HG03520 (cell line): ENCODE results near the gene PRDM2.

Source experiments
- ATAC-seq: cut with Tn5 transposase; IDR thresholded peaks from one replicate; pipeline ENCODE4 v1.9.1; 2021; ENCODE audit warnings: mild to moderate bottlenecking, moderate library complexity; ENCODE audit not compliant: unreplicated experiment

The PRDM2 gene

DNA sequence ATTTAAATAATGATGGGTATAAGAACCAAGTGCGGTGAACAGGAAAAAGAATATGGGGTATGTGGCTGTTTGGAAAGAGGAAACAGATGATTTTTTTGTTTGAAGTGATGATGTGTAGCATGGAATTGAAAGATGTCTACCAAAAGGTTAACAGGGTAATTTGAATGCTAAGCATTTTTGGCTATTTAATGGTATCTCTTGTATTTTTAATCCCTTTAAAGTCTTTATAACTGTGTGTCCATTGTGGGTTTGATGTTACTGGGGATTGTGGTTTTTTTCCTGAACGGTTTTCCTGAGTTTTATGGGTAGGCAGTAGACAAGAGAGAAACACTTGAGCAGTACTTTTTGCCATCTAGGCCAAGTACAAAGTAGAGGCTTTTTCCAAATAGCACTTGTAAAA lies 63.2 kb downstream of the PRDM2 start:
- no peak for ATAC-seq

DNA sequence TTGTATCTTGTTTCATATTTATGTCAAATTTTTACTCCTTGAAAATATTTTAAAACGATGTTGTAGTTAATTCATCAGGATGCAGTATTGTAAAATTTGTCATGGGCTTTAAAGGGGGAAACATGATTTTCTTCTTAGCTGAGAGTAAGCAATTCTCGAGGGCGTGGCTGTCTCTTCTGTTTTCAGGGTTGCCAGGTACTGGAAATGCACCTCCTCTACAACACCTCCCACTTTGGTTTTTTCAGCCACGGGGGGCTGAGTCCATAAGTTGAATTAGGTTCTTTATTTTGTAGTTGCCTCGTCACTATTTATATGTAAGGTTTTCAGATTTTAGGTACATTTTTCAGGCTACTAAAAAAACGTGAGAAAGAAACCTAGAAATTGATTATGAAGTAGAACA lies 64.0 kb downstream of the PRDM2 start:
- no peak for ATAC-seq

DNA sequence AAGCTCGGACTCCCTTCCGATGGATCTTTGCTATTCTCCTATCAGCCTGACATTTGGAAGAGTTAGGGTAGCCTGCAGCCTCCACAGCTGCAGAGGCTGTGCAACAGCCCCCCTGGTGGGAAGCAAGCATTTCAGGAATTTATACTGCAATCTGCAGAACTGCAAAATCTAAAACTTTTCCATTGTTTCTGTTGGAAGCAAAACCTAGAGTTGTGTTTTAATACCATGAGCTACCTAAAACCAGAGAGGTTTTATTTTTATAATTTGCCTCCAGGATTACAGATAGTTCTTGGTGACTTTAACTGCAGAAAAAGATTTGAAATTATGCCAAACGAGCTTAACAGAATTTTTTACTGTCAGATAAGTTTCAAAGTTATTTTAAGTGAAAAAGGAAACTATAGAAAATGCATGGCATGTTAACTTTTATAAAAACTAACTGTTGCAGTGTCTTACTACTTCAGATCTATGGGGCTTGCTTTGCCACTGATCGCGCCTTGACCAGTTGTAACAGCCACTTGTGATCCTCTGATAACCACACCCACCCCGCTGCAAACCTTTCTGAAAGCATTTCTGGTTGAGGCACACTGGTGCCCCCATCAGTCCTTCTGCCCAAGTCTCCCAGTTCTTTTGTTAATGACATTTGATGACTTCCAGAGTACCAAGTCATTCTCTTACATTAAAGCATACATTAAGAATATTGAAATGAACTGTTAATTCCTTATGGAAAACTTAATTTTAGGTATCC lies 64.8 kb downstream of the PRDM2 start:
- ATAC-seq, result no peak

DNA sequence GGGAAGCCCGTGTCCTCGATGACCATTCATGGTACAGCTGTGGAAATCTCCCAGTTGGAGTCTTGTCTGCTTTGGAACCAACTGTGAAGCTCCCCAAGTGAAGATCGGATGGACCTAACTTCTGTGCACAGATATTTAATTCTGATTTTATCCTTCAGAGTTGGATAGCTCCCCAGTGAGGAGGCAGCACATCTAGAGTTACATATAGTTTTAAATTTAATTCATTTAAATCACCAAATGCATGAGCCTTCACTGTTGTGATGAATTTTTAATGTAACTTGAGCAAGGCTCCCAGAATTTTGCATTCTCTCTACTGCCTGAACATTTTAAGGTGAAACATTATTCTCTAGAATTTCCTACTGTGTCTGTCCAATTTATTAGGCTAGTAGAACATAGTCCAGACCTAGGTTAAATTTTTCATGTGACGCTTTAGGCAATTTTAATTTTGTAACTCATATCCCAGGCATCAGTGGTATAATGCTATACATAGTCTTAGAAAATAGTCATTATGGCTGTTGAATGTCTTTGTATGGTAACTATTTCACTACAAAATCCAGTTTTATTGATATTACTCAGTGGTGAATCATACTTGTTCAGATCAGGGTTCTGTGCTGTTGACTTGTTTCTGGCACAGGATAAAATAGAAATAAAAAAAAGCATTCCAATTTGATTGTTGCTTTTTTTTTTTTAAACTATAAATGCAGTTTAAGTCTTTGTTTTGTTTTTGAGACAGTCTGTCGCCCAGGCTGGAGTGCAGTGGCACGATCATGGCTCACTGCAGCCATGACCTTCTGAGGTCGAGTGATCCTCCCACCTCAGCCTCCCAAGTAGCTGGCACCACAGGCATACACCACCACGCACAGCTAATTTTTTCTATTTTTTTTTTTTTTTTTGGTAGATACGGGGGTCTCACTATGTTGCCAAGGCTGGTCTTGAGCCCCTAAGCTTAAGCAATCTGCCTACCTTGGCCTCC lies 66.9 kb downstream of the PRDM2 start:
- ATAC-seq, result no peak

DNA sequence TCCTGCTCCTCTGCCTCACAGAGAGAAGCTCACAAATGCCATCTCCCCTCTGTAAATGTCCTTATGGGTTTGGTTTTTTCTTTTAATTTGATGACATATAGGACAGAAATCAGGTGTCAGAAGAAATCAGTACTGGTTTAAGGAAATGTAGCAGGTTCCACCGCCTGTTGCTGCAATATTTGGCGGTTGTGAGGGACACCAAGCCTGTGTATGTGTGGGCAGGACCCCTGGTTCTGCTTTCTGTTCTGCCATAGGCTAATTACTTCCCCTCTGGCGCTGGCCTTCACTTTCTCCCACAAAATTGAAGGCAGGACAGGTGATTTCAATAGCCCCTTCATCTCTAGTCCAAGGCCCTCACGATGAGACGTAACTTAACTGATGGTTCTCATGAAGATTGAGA lies 69.2 kb downstream of the PRDM2 start:
- no peak for ATAC-seq

DNA sequence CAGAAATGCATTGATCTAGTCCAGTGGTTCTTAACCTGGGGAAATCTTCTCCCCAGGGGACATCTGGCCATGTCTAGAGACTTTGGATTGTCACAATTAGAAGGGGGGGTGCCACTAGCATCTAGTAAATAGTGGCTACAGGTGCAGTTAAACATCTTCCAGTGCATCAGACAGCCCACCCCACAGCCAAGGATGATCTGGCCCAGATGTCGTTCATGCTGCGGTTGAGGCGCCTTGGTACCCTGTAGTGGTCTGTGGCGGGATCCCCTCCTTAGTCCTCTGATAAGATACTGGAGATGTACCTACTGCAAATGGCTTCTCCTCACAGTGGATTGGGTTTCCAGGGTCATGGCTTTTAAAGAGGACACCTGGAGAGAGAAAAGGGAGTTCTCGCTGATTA lies 69.8 kb downstream of the PRDM2 start:
- no peak for ATAC-seq

DNA sequence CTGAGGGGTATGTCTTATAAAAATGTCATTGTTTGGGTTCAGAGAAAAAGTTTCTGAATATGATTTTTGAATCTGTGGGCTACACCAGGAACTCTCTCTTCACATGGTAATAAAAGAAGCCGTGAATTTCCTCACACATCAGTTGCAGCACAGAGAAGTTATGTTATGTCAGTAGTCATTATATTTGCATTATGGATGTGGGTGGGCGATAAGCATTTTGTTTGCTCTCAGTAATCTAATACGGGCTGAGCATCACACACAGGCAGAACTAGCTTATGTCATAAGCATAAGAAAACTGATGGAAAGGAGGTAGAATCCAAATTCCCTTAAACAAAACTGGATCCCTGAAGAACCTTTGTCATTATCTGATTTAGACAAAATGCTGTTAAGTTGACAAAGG lies 70.8 kb downstream of the PRDM2 start:
- ATAC-seq, result no peak

DNA sequence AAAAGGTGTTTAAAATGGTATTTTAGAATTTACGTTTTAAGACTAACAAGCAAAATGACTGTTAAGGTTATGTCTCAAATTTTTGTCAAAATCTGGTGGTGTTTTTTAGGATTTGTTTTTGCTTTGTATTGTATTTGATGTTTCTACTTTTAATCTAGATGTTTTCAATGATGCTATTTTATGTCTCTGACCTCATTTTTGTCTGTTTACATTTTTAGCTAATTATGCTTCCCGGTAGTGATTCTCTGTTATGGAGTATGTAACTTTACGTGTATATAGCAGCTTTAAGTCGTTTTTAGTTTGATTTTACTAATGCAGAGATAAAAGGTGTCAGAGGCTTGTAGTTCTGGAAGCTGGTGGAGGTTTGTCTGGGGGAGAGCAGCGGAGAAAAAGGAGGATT lies 71.8 kb downstream of the PRDM2 start:
- no peak for ATAC-seq

DNA sequence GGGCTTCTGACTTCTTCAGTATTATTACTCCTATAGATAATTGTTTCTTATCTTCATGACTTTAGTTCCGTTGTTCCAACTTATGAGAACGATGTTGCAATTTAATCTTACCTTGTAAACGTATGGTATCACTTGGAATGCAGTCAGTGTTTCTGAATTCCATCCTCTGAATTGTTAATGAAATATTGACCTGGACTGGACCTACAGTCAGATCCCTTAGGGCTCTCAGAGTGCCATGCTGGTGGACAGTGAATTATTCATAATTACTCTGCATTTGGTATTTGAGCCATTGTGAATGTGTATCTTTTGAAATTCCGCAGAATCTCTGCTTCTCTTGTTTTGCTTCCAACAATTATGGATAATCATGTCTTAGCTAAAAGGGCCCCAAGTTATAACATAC lies 72.3 kb downstream of the PRDM2 start:
- no peak for ATAC-seq

DNA sequence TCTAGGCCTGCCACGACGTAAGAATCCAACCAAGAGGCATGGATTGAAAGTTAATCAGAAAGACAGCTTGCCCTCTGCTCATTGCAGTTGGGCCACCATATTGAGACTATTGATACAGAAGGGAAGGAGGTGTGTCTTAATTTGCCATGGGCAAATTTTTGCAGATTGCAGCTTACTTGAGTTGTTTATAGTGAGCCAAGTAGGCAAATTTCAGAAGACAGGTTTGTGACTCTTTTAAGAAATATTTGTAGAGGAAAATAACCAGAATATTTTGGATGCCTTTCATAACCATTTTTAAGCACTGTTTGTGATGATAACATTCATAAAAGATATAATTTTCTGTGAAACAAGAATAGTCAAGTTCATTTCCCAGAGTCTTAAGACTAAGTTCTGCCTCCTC lies 74.1 kb downstream of the PRDM2 start:
- no peak for ATAC-seq

DNA sequence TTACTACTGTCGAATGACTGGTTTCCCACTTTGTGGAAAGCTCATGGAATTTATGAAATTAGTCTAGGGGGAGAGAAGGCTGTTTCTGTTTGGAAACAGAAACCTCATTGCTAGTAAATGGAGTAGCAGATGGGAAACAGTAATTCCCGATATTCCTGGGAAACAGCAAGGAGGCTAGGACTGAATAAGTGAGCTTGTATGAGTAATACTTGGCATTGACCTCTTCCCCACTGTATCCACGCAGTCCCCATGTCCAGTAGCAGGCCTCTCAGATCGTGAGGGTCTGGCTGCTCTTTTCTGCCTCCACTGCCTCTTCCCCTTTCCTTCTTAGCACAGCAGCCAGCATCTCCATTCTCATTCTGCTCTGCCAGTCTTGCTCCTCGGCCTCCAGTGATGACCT lies 75.5 kb downstream of the PRDM2 start:
- ATAC-seq, result no peak

DNA sequence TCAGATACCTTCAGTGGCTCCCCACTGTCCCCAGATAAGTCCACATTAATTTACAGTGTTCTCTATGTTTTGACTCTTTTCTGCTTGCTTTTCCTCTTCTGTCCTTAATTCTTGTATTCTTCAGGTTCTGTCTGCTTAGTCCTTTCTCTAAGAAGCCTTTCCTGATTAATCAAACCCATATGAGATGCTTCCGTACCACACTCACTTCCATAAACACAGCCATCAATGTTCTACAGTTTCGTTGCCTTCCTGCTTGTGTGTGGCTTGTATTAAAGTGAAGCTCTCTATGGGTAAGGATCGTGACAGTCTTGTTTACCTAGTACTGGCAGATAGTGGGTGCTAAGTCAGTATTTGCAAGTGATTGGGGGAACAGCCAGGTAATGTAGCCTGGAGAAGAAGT lies 75.9 kb downstream of the PRDM2 start:
- ATAC-seq, result no peak

DNA sequence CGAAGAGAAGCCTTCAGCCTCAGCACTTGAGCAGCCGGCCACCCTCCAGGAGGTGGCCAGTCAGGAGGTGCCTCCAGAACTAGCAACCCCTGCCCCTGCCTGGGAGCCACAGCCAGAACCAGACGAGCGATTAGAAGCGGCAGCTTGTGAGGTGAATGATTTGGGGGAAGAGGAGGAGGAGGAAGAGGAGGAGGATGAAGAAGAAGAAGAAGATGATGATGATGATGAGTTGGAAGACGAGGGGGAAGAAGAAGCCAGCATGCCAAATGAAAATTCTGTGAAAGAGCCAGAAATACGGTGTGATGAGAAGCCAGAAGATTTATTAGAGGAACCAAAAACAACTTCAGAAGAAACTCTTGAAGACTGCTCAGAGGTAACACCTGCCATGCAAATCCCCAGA lies 78.4 kb downstream of the PRDM2 start:
- ATAC-seq, result no peak

DNA sequence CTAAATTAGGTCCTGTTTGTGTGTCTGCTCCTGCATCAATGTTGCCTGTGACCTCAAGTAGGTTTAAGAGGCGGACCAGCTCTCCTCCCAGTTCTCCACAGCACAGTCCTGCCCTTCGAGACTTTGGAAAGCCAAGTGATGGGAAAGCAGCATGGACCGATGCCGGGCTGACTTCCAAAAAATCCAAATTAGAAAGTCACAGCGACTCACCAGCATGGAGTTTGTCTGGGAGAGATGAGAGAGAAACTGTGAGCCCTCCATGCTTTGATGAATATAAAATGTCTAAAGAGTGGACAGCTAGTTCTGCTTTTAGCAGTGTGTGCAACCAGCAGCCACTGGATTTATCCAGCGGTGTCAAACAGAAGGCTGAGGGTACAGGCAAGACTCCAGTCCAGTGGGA lies 79.9 kb downstream of the PRDM2 start:
- no peak for ATAC-seq

DNA sequence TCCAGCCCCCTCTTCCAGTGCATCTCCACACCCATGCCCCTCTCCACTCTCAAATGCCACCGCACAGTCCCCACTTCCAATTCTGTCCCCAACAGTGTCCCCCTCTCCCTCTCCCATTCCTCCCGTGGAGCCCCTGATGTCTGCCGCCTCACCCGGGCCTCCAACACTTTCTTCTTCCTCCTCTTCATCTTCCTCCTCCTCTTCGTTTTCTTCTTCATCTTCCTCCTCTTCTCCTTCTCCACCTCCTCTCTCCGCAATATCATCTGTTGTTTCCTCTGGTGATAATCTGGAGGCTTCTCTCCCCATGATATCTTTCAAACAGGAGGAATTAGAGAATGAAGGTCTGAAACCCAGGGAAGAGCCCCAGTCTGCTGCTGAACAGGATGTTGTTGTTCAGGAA lies 80.8 kb downstream of the PRDM2 start:
- no peak for ATAC-seq

DNA sequence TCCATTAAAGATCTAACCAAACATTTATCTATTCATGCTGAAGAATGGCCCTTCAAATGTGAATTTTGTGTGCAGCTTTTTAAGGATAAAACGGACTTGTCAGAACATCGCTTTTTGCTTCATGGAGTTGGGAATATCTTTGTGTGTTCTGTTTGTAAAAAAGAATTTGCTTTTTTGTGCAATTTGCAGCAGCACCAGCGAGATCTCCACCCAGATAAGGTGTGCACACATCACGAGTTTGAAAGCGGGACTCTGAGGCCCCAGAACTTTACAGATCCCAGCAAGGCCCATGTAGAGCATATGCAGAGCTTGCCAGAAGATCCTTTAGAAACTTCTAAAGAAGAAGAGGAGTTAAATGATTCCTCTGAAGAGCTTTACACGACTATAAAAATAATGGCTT lies 81.2 kb downstream of the PRDM2 start:
- ATAC-seq, result no peak

DNA sequence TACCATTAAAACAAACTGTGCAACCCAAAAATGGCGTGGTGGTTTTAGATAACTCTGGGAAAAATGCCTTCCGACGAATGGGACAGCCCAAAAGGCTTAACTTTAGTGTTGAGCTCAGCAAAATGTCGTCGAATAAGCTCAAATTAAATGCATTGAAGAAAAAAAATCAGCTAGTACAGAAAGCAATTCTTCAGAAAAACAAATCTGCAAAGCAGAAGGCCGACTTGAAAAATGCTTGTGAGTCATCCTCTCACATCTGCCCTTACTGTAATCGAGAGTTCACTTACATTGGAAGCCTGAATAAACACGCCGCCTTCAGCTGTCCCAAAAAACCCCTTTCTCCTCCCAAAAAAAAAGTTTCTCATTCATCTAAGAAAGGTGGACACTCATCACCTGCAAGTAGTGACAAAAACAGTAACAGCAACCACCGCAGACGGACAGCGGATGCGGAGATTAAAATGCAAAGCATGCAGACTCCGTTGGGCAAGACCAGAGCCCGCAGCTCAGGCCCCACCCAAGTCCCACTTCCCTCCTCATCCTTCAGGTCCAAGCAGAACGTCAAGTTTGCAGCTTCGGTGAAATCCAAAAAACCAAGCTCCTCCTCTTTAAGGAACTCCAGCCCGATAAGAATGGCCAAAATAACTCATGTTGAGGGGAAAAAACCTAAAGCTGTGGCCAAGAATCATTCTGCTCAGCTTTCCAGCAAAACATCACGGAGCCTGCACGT lies 82.1 kb downstream of the PRDM2 start:
- no peak for ATAC-seq

DNA sequence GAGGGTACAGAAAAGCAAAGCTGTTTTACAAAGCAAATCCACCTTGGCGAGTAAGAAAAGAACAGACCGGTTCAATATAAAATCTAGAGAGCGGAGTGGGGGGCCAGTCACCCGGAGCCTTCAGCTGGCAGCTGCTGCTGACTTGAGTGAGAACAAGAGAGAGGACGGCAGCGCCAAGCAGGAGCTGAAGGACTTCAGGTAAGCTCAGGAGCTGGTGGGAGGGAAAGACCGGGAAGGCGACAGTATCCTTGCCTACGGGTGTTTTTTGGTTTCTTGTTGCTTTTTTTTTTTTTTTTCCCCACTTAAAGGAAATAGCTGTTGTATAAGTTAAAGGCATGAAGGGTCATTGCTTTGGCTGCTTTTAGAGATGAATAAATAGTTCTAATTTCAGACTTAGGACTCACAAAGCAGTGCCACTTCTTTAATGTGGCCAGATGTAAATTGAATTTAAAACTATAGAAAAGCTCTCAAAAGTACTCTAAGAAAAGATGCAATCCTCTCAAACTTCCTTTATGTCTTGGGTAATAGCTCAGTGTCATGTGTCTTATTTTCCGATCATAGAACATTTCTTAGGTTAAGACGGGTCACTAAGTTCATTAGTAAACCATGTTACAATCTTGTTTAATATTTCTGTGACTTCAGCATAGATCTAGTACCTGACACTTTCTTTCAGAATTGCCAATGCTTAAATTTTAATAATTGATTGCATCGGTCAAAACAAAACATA lies 82.8 kb downstream of the PRDM2 start:
- no peak for ATAC-seq

DNA sequence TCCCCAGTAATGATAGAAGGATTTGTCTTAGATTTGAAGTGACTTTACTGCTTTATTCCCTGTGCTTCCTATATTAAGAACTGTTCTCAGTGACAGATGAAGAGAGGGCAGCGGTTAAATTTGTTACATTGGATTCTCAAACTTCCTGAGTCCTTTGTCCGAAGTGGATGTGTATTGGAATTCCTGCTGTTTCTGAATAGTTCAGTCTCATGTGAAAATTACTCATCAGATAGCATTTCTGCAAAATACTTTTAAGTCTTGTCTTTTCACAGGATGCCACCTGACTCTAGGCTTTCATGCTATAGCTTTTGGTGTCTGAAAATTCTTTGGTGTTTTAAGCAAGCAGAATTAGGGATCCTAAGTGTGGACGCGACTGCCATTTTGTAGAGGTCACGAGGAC lies 83.6 kb downstream of the PRDM2 start:
- no peak for ATAC-seq

DNA sequence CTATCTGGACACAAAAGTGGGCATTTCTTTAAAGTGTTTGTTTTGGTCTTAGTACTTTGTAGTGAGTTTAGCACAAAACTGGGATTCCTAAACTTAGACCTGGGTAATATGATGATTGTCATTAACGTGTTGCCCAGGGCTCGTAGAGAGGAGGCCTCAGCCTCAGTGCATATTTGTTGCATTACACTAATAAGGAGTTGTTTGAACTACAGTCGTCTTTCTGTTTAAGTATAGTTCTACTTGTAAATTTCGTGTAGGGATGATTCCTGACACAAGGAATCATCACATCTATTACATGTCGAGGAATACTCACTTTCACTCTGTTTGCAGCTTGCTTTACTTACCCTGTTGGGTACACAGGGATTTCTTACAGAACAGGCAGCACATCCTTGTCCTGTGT lies 85.0 kb downstream of the PRDM2 start:
- ATAC-seq, result no peak

DNA sequence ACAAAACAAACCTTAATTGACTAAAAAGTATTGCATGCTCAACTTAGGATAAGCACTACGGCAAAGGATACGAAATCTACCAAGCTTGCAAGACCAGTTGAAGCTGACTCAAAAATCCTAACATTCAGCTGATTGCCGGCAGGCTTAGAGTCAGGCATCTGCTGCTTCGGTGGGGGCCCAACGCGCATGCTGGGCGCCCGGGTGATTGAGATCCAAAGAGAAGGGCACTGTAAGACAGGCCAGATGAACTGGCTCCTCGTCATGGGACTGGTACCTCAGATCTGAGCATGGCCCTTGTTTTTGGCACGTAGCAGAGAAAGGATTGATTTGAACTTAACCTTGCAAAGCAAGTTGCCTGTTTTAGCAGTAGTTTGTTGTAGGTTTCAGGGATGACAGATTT lies 86.6 kb downstream of the PRDM2 start:
- ATAC-seq, result no peak
